ENCODE data around the gene CDH11. TPM values are rescaled to one million over a fixed set of nuclear protein-coding genes. Genes with fewer than 3 reads are reported as not detected.

Gene CDH11
- total RNA-seq, 2 experiments from 2014 or later = not detected

- no peak overlapping the region for H3K4me2 ChIP-seq (ENCODE audit: low read length)
- DNase-seq (ENCODE audit: low spot score) = no peak
- H3K9me3 ChIP-seq (ENCODE audit: low read length) = no peaks in the 10 kb centered on the region
- BruUV-seq (replicated peaks) = no TSS peak
- no peaks in the 10 kb centered on the region for H4K20me1 ChIP-seq (ENCODE audit: insufficient read depth, low read length)
- ChIA-PET POLR2A (no interaction called here), CTCF (ENCODE audit: unreplicated experiment) (no interaction called here)
- intact Hi-C loops (cut with micrococcal nuclease; ENCODE audit: unreplicated experiment) = no loop called here
- H3K79me2 ChIP-seq (ENCODE audit: insufficient read depth, low read depth, low read length) = no peaks in the 10 kb centered on the region; the same call in 1 of the 2 replicates
- no peak overlapping the region for H3K27ac ChIP-seq (ENCODE audit: low read depth, low read length, poor library complexity, severe bottlenecking)
- H2AFZ ChIP-seq (ENCODE audit: low read length) = no peak overlapping the region
- no peaks in the 10 kb centered on the region for H3K4me1 ChIP-seq (ENCODE audit: insufficient read depth, low read length, poor library complexity, severe bottlenecking)
- no peaks in the 10 kb centered on the region for H3K9me2 ChIP-seq (ENCODE audit: insufficient read depth, low read length)
- H3K4me3 ChIP-seq (ENCODE audit: low read depth, low read length, poor library complexity, severe bottlenecking) = no peak overlapping the region
- no peaks in the 10 kb centered on the region for H3K36me3 ChIP-seq (ENCODE audit: insufficient read depth, low read length)
- TF ChIP-seq EZH2phosphoT487 (IDR thresholded peaks at IDR 0.05; ENCODE audit: borderline replicate concordance, low read depth, low read length) (no peak), CTCF (conservative IDR thresholded peaks at IDR 0.05; ENCODE audit: low read length) (no peak)
Measured at GRCh38 chr16:65015599-65015998, 106.3 kb downstream of the CDH11 start.

- Histone ChIP-seq H3K9me2 (ENCODE audit: insufficient read depth, low read length) (no peaks in the 10 kb centered on the region), H3K4me3 (ENCODE audit: low read depth, low read length, poor library complexity, severe bottlenecking) (no peak overlapping the region), H4K20me1 (ENCODE audit: insufficient read depth, low read length) (no peaks in the 10 kb centered on the region), H3K36me3 (ENCODE audit: insufficient read depth, low read length) (no peaks in the 10 kb centered on the region), H3K4me1 (ENCODE audit: insufficient read depth, low read length, poor library complexity, severe bottlenecking) (no peaks in the 10 kb centered on the region), H3K9me3 (ENCODE audit: low read length) (no peaks in the 10 kb centered on the region), H2AFZ (ENCODE audit: low read length) (no peak overlapping the region), H3K79me2 (ENCODE audit: insufficient read depth, low read depth, low read length) (no peaks in the 10 kb centered on the region; the same call in 1 of the 2 replicates), H3K4me2 (ENCODE audit: low read length) (no peak overlapping the region), H3K27ac (ENCODE audit: low read depth, low read length, poor library complexity, severe bottlenecking) (no peak overlapping the region)
- BruUV-seq (replicated peaks) = no TSS peak
- ChIA-PET POLR2A (interaction anchor here (0.5 kb wide), 1 partner anchor 169 kb away, joined by 4 read pairs; no protein-coding TSS in a partner anchor), CTCF (ENCODE audit: unreplicated experiment) (no interaction called here)
- no peak for DNase-seq (ENCODE audit: low spot score)
- TF ChIP-seq EZH2phosphoT487 (IDR thresholded peaks at IDR 0.05; ENCODE audit: borderline replicate concordance, low read depth, low read length) (no peak), CTCF (conservative IDR thresholded peaks at IDR 0.05; ENCODE audit: low read length) (no peak)
- intact Hi-C loops (cut with micrococcal nuclease; ENCODE audit: unreplicated experiment) = no loop called here
Measured at GRCh38 chr16:65012357-65012756, 109.5 kb downstream of the CDH11 start.

- no peaks in the 10 kb centered on the region for H3K36me3 ChIP-seq (ENCODE audit: insufficient read depth, low read length)
- TF ChIP-seq CTCF (conservative IDR thresholded peaks at IDR 0.05; ENCODE audit: low read length) (no peak), EZH2phosphoT487 (IDR thresholded peaks at IDR 0.05; ENCODE audit: borderline replicate concordance, low read depth, low read length) (no peak)
- ChIA-PET CTCF (ENCODE audit: unreplicated experiment) (no interaction called here), POLR2A (interaction anchor here (0.7 kb wide), 1 partner anchor 1400 kb away, joined by 3 read pairs; no protein-coding TSS in a partner anchor)
- intact Hi-C loops (cut with micrococcal nuclease; ENCODE audit: unreplicated experiment) = no loop called here
- no peak overlapping the region for H3K4me2 ChIP-seq (ENCODE audit: low read length)
- no peaks in the 10 kb centered on the region for H3K9me2 ChIP-seq (ENCODE audit: insufficient read depth, low read length)
- no peak overlapping the region for H3K27ac ChIP-seq (ENCODE audit: low read depth, low read length, poor library complexity, severe bottlenecking)
- no peak overlapping the region for H3K4me3 ChIP-seq (ENCODE audit: low read depth, low read length, poor library complexity, severe bottlenecking)
- DNase-seq (ENCODE audit: low spot score) = no peak
- no peaks in the 10 kb centered on the region for H3K4me1 ChIP-seq (ENCODE audit: insufficient read depth, low read length, poor library complexity, severe bottlenecking)
- no TSS peak for BruUV-seq (replicated peaks)
- H2AFZ ChIP-seq (ENCODE audit: low read length) = no peak overlapping the region
- H3K9me3 ChIP-seq (ENCODE audit: low read length) = no peaks in the 10 kb centered on the region
- no peaks in the 10 kb centered on the region for H4K20me1 ChIP-seq (ENCODE audit: insufficient read depth, low read length)
- no peaks in the 10 kb centered on the region for H3K79me2 ChIP-seq (ENCODE audit: insufficient read depth, low read depth, low read length)
Measured at GRCh38 chr16:65010125-65010524, 111.7 kb downstream of the CDH11 start.

Data from OCI-LY7 (cell line).